ENCODE data around the gene MBTPS1.

The MBTPS1 gene

DNA sequence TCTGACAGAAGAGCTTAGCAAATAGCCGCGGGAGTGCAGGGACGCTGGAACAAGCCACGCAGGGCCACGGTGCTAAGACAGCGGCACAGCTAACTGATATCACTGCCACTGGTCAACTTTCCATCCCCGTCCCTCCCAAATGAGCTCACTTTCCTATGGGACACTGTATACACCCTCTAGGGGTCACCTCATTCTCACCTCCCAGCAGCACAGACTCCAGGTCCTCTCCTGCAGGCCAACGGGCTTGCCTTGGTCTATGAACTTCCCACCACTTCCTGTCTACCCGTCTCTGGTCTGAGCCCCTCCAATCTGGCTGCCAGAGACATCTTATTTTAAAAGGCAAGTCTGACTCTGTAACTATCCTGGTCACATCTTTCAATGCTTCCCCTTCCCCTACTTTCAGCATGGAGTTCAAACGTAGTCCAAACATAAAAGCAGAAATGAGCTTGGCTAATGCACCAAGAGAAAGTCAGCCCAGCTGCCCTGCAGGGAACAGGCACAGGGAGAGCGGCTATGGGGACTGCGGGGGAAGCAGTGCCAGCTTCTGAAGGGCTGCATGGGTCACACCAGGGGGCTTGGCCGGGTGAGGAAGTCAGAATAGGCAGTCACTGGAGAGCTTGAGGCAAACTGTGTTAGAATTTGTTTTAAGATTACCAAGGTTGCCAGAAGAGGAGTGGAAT, 47.8 kb downstream of the MBTPS1 start:
- DNase-seq: no peak

DNA sequence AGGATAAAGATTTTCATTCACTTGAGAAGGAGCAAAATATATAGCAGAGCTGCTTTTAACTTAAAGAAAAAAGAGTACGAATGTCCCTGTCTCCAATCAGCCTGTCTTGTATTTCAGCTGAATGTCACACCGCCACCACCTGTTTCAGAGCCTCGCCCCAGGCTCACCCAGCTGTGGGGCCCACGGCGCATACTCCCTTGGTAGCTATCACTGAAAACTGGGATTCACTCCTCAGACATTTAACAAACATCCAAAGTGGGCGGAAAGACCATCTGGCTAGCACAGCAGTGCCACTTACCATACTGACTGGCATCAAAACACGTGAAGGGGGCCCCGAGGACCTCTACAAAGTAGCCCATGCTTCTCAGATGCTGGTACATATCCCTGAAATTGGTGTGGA, 48.7 kb downstream of the MBTPS1 start:
- no peak for DNase-seq

DNA sequence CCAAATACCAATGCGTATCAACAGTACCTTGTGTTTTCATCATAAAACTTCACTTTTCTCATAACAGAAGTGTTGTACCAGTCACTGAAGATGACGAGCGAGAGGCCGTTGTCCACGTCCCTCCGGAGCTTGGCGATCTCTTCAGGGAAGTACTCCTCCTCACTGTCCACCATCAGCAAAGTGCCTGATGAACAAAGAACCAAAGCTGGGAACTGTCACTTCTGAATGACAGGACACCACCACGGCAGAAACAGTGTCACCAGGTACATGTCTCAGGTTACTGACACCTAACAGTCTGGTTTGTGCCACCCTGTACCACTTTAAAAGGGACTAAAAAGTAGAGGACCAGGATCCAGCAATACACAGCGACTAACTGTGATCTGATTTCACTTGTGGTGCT, 49.1 kb downstream of the MBTPS1 start:
- DNase-seq: no peak

DNA sequence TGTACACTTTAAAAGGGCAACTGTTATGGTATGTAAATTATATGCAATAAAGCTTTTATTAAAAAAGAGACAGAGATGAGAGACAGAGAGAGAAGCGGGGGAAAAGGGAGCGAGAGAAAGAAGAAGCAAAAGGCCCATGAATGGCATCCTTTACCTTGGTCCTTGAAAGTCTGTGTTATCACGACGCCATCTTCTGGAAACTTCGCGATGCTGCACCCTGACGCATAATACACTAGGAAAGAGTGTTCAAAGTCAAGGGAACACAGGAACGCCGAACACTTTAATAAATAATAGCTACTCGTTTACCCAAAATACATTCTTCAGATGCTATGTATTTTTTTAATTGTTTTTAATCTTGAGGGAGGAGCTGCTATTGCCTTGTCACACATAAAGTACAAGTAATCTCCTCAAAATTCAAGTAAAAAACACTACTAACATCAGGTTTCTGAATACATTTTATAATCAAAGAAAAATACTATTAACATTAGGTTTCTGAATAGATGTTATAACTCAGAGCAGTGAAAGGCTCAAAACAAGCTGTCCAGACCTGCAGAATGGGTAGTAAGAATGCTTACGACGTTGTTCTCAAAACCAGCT, 51.1 kb downstream of the MBTPS1 start:
- DNase-seq: peak; percentile 40

DNA sequence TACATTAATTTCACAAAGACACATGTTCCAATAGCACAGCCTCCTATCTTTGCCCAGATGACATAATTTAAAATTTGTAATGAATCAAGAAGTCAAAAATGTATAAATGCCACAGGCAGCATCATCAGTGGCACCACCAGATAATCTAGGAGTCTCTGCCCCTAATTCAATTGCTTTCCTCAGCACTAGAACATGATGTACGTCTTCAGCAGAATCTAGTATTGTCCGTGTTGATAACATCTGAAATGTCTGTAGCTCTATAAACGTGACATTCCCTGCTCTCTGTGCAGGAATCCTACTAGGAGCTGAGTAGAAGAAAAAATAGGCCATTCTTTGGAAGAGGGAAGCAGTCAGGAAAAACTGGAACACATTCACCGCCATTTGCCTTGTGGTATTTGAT, 52.8 kb downstream of the MBTPS1 start:
- no peak for DNase-seq

DNA sequence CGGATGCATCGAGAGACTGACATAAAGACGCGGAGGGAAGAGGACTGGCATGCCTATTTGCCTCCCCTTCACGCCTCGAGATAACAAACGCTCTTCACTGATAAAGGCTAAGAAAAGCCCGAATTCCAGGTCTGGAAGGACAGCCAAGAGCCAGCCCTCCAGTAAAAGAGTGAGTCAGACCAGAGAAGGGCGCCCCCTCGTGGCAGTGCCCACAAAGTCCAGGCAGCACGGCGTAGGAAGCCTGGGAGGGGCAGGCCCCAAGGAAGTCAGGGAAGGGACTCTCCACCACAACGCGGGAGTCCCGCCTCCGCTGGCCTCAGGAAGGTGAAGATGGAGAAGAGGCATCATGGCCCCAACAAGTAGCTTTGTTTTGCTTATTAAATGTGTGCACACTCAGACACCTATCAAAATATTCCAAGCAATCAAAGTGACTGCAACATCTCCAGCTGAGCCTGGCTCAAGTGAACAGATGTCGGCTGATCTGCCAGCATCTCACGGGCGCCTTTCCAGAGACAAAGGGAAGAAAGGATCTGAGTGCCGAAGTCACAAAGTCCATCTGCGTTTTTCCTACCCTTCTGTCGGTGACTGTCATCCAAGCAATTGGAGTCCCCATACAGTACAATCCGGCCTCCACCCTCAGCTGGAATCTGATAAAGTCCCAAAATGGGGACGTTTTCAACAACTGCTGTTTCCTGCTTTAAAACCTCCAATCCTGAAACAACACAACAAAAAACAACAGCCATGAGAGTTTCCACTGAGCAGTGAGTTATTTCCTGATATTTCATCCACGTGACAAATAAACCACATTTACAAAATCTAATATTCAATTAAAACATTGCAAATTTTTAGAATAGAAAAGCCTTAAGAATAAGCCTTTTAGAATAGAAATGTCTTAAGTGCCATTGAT, 53.8 kb downstream of the MBTPS1 start:
- DNase-seq: peak; percentile 24

DNA sequence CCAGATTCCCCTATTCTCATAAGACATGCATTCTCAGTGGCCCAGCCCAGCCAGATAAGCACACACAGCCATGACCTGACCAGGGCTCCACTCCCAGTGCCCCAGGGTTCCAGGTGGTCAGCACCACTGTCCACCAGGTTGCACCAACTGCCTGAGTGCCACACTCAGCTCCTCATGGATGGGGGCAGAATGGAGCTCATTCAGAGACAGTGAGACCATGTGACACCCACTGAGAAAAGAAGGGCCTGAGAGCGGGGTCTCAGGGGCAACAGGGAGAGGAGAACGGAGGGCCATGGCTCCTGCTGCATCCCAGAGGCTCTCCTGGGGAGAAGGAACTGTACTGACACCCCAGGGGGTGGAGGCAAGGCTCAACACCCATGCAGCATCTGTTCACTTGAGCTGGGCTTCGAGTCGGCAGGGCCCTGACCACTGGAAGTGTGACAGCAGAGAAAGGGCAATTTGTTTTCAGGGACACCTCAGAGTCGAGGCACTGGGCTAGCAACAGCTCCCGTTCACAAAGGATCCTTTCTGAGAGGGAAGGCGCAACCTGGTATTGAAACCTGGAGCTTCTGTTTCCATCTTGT, 55.4 kb downstream of the MBTPS1 start:
- DNase-seq: no peak

DNA sequence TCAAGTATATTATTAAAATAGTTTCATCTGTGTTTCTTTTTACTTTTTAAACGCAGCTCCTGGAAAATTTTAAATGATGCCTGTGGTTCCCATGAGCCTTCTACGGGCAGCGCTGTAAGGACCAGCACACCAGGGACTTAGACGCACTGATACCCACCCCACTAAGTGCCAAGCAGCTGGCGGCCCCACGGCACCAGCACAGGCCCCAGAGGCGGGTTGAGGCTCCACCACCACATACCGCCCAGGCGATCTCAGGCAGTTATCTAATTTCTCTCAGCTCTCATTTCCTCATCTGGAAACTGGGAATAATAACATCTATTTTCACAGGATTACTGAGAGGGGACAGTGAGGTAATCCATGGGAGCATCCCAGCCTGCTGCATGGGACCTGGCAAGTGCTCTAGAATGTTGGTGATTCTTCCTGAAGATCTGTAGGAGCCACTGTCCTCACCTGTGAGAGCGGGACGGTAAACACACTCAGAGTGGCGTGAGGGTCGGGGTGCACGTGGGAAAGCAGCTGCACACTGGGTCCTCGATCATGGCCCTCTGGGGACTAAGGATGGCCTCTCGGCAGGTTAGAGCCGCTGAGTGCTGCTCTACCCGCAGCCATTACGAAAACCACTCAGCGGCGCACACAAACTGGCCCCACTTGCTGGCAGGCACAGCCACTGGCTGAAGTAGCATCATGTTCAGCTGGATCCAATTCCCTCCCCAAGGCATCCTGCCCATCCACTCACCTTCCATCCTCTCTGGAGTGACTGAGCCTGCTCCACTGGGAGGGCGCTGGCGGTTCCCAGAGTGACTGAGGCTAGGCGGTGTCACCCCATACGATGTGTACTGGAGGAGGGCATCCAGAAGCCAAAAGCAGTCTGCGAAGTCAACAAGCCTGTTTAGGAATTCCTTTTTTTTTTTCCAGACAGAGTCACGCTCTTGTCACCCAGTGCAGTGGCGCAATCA, 56.5 kb downstream of the MBTPS1 start:
- no peak for DNase-seq

DNA sequence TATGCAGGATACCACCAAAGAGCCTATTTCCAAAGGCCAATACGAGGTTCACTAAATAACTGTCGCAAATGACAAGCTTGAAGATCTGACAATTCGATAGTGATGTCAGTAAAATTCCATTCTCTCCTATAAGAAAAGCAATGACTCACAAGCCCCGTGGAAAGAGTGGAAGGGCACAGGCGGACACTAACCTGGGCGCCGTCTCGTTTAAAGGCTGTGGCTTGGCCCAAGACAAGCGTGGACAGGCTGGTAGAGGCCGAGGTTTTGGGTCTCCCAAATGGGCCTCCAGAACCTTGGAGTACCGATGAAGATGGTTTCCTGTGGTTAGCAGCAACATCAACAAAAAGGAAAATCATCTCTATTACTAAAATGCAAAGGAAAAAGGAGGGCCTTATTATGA, 57.6 kb downstream of the MBTPS1 start:
- DNase-seq: no peak

DNA sequence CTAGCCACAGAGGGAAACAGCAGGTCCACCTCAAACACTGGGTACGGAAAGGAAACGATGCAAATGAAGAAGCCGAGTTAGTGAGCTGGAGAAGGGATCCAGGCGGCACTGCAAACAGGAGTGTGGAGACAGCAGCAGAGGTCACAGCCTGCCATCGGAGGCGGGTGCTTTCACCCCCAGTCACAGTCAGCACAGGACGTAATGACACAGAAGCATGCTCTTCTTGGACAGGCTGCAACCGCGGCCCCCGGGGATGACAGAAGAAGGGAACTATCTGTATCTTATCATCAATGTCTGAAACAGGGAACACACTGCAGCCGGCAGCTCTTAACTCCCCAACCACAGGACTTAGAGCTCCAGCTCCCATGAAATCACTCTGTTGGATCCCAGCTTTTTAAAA, 58.1 kb downstream of the MBTPS1 start:
- no peak for DNase-seq

DNA sequence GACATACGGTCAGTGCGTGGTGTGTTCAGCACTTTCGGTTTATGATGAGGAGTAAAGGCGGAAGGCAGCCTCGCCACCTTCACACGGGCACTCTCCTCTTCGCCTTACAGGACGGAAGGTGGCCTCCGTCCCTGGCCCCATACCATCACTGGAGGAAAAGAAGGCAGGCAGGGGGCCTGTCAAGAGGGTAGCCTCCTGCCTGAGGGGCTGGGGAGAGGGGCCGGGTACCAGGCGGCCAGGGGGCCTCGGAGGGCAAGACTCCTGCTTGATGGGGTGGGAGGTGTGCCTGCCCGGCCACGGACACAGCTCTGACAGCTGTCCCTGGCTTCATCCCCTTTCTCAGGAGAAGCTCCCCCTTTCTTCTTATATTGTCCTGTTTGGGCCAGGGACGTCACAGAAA, 58.5 kb downstream of the MBTPS1 start:
- no peak for DNase-seq

DNA sequence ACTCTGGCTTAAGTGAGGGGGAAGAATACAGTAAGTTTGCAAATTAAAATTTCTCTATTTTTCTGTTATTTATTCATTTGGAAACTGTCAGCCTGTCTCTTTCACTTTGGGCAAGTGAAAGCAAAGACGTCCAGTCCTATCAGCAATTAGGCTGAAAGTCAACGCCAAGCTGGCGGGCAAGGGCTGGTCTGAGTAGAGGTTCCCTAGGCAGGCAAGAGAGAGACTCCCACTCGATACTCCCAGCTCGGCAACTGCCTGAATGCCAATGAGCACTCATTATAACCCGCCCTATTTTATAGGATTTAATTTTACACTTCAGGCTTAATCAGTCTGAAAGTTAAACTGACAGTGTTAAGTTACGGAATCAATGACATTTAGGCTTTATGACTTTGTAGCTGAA, 59.8 kb downstream of the MBTPS1 start:
- DNase-seq: no peak

DNA sequence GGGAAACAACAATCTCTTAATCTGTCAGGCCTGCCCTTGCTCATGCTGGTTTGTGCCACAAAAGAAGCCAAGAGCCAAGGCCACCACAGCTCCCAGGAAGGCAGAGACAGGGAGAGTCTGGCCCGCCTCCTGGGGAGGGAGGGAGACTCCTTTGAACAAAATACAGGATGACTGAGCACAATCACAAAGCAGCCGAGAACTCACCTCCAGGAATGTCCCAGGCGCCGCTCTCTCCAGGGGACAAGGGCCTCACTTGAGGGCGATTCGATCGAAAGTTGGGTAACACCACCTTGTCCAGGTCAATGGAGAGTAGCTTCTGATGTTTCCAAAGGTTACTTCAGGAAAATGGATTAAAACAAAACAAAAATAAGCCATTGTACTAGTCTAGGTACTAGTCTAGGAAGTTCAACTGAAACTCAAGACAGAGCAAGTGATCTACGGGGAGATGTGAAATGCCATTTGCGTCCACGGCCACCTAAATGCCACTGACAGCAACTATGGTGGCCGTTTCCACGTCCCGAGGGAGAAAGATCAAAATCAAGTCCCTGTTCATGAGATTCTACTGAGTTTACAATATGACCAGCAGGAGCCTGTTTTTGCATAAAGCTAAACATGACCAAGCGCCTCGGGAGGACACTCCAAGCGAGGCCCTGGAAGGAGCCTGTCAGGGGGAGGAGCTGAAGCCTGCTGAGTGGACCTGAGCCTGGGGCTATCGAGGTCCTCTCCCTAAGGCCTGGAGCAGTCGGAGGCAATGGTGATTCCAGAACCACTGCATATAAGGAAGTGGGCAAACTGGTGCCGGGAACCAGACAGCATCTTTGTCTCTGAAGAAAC, 60.7 kb downstream of the MBTPS1 start:
- no peak for DNase-seq

DNA sequence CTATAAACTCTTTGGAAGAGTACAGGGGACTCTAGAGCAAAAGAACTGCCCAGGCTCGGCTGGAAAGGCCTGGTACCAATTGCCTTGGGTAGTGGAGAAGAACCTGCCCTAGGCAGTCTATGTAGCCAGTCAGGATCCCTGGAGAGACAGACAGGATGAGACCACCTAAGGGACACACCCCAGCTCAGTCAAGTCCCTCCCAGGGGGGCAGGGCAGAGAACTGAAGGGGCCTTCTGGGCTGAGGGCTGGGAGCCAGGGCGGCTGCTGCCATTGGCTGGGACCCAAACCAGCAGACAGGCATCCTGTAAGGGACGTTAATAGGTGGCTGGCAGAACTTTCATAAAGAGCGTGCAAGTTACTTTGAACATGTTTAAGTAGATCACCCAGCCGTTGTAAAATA, 61.4 kb downstream of the MBTPS1 start:
- no peak for DNase-seq

DNA sequence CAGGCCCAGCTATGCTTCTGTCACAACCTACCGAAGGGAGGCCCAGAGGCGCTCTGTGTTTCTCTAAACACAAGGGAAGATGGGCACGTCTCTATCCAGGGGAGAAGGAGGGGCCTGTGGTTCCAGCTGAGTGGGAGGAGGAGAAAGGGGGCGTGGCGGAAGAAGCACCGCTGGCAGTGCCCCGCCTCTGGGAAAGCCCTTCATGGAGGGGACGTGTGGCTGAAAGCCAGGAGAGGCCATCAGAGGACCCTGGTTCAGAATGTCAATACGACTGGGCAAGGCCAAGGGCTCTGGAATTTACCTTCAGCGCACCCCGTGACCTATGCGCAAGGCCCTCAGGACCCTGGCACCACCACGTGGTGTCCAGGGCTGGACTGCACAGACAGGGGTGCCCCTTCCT, 61.8 kb downstream of the MBTPS1 start:
- DNase-seq: no peak

DNA sequence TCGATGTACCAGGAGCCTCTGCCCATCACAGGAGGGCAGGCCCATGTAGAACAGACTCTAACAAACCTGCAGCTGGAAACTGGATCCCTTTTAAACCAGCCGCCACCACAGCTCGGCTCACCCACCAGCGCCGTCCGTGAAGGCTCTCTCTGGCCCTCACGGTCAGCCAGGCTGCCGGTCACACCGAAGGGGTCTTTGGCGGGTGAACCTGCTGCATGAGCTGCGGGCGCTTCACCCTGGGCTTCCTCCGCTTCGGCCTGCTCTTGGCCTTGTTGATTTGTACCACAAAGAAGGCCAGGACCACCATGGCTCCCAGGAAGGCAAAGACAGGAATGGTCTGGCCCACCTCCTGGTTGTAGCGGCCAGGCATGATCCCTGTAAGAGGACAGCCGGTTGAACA, 62.5 kb downstream of the MBTPS1 start:
- DNase-seq: no peak

DNA sequence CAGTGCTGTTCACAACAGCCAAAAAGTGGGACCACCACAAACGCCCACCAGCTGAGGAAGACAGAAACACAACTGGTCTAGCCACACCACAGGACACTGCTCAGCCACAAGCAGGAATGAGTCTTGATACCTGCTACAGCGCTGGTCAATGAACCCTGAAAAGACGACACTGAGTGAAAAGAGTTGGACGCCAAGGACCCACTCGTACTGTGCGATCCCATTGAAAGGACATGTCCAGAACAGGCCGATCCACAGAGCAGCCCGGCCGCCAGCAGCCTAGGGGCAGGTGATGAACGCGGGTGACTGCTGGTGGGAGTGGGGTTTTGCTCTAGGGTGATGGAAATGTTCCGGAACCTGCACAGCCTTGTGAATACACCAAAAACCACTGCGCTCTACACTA, 63.5 kb downstream of the MBTPS1 start:
- DNase-seq: no peak

DNA sequence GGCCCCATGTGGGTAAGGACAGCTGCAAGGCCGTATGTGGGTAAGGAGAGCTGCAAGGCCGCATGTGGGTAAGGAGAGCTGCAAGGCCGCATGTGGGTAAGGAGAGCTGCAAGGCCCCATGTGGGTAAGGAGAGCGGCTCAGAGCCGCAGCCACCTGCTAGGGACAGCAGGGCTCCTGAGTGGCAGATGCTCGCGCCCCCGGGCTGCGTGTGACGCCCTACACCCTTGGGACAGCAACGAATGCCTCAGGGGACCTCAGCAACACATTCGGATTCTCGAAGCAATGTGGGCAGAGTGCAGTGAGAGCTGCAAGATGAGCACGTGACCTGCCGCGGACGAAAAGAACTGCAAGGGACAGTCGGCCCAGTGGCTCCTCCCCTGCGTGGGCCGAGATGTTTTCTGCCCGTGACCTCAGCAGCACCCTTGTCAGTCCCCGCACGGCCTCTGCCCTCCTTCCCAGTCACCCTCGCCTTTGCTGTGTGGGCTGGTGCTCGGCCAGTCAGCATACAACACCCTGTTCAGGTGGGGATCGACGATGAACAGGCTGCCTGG, 64.6 kb downstream of the MBTPS1 start:
- DNase-seq: no peak

DNA sequence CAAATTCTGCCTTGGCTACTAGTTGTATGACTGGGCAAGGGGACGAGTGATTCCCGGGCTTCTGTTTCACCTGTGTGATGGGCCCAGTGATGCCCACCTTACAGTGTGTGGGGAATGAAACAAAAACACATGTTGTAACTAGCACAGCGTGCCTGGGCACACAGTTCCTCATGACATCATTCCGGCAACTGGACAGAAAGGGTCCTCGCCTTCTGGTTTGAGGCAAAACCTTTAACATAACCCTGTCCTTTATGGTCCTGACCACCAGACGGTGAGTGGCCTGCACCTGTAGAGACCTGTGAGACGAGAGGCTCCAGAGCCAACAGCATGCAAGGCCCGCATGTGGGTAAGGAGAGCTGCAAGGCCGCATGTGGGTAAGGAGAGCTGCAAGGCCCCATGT, 66.4 kb downstream of the MBTPS1 start:
- DNase-seq: no peak

DNA sequence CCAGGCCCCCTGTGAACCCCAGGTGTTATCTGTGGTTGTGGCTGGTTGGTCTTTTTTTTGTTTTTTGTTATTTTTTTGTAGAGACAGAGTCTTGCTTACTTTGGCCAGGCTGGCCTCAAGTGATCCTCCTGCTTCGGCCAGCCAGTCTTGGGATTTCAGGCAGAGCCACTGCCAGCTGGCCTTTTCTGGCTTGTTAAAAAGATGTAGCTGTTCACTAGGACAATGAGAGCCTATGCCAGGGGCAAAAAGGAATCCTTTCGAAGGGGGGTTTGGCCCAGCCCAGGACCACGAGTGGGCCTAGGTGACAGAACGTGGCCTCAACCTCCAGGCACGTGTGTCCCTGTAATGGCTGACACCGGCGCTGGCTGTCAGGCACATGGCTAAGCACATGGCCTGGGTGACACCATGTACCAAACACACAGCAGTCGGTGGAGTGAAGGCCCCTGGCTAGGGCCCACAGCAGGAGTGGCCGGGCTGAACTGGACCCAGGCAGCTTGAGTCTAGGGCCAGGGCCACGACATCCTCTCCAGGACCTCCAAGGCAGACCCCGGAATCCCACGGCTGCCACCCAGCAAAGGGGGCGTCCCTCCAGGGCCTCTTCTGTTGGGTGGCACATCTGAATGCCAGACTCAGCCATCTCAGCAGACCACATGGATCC, 67.2 kb downstream of the MBTPS1 start:
- no peak for DNase-seq

DNA sequence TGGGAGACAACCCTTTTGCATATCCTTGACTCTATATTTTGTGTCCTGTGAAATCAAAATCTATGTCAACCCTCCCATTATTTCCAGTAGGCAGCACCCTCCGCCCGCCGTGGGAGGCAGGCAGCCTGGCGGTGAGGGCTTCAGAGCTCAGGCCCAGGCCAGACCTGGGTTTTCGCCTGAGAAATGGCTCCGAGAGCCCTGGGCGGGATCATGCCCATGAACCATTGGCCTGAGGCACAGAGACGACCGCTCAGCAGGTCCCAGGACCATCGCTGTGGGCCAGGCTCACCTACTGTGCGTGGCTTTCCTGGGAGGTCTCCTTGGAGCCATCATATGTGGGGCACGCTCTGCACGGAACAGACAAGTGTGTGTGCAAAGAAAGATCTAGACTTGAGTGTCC, 67.9 kb downstream of the MBTPS1 start:
- DNase-seq: no peak

All from DMS153 (cell line).